Ovary (tissue), 9 donors: ENCODE measurements around the gene MTRF1. TPM values are rescaled to one million over a fixed set of nuclear protein-coding genes. Genes with fewer than 3 reads are reported as not detected.

Experiments
- DNase-seq, 5 donors: peaks; one replicate each; pipeline ENCODE4 v3.0.0-alpha.2; 2019 to 2020
- H3K27ac ChIP-seq, 2 donors: fragments of 200-600 bp; one replicate each; pipeline versions ENCODE4 v1.5.1 to v1.8.0; 2019 to 2022
- H3K27me3 ChIP-seq: fragments of 200-600 bp; one replicate; pipeline ENCODE4 v1.8.0; 2022
- H3K36me3 ChIP-seq: fragments of 200-600 bp; sonication (generic); one replicate; pipeline ENCODE4 v1.5.1; 2019
- H3K4me1 ChIP-seq: one replicate; pipeline ENCODE4 v1.8.1; 2013; ENCODE audit warnings: mild to moderate bottlenecking, moderate library complexity; ENCODE audit not compliant: insufficient read depth
- H3K4me3 ChIP-seq: fragments of 200-600 bp; sonication (generic); one replicate; pipeline ENCODE4 v1.5.1; 2017
- H3K9me3 ChIP-seq, 2 donors: fragments of 200-600 bp in 1 of 2; sonication (generic) in 1 of 2; one replicate each; pipeline versions ENCODE4 v1.5.1 to v1.8.1; 2013 to 2019; ENCODE audit warnings: mild to moderate bottlenecking in 1 of 2, moderate library complexity in 1 of 2
- EP300 ChIP-seq: sonication (generic); formaldehyde crosslinking; IDR thresholded peaks from one replicate; pipeline ENCODE4 v1.6.1; 2017; ENCODE audit warnings: antibody characterized with exemption
- POLR2A ChIP-seq: fragments of 450-650 bp; IDR thresholded peaks from one replicate; pipeline ENCODE4 v1.6.1; 2017; ENCODE audit warnings: antibody characterized with exemption, mild to moderate bottlenecking, moderate library complexity
- WGBS, 3 donors: extraction: QIAGEN DNeasy Blood & Tissue Kit in 1 of 3; methylation state at CpG; one replicate each; pipeline versions ENCODE4 v1.1.5 to v1.1.7; 2013 to 2017; 5-methylcytosine and 5-hydroxymethylcytosine counted together
- intact Hi-C, 4 donors: fragments of 100-400 bp; cut with DNase I; formaldehyde crosslinking; loops; one replicate each; pipeline versions ENCODE4 v1.11.0 to v1.15.1; 2022 to 2023
- polyA plus RNA-seq, 2 donors: library from polyadenylated mRNA; stranded (reverse); fragments of 200-250 nt in 1 of 2; fragments of 350-450 nt in 1 of 2; fragmentation: Illumina TruSeq in 1 of 2; extraction: RNeasy Lipid Tissue Mini Kit (QIAGEN cat#74804) in 1 of 2; gene quantifications; one replicate each; pipeline ENCODE4 v1.2.3, GENCODE V29; 2013 to 2014
- total RNA-seq, 7 donors: library from RNA; depleted of rRNA in 2 of 7; stranded (reverse); fragments of >200 nt in 2 of 7; fragmentation: NEBNext Ultra II Directional in 3 of 7; extraction: Animal tissue kit (Norgen Biotek cat#: 25700) in 3 of 7; gene quantifications; one replicate each; pipeline versions ENCODE4 v1.1.0 to v1.2.4, GENCODE V29; 2016 to 2023
- TF ChIP-seq, protein P1 (sequence below), 3 donors: fragments of 450-650 bp in 2 of 3; fragments of 200-600 bp in 1 of 3; IDR thresholded peaks; one replicate each; pipeline versions ENCODE4 v1.5.1 to v1.8.0; 2016 to 2022; ENCODE audit warnings: antibody characterized with exemption in 3 of 3, mild to moderate bottlenecking in 1 of 3
- donor health status: DM: no; HTN: no; CAD: no; lungs with moderate emphysema.
- donor health status: DM: no; HTN: no; CAD: no.
- donor health status: Bipolar disorder and iron deficiency.
- donor health status: DM: yes; HTN: yes; CAD: no.
- donor health status: DM: no; HTN: no; CAD: no.
- donor health status: DM: yes; HTN: yes; CAD: no.

Gene MTRF1
- total and polyA plus RNA-seq, 9 donors: 6.4 to 12.2 (median 8.4) TPM

DNA sequence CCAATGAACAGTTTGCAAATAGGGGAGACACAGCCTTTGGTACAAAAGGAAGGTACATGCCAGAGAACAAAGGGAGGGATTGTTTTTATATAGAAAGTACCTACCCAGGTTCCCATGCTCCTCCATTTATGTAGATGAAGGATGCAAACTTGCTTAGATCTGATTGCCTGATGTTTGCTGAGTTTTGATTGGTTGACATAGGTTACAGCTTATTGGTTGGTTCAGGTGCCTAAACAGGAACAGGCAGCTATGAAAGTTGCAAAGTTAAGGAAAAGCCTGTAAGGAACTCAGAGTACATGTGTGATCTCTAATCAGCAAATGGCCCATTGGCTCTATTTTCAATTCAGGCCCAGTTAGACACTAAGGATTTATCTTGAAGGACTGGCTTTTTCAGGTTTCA lies 41.2 kb upstream of the MTRF1 start:
- Histone ChIP-seq H3K27me3 (no peaks in the 10 kb centered on the region), H3K27ac (no peak overlapping the region), H3K9me3 (no peaks in the 10 kb centered on the region), H3K4me1 (no peaks in the 10 kb centered on the region), H3K36me3 (no peaks in the 10 kb centered on the region), H3K4me3 (no peak overlapping the region)
- no peak for DNase-seq
- intact Hi-C loops: no loop called here
- TF ChIP-seq POLR2A: no peak
- TF ChIP-seq, protein P1, sequence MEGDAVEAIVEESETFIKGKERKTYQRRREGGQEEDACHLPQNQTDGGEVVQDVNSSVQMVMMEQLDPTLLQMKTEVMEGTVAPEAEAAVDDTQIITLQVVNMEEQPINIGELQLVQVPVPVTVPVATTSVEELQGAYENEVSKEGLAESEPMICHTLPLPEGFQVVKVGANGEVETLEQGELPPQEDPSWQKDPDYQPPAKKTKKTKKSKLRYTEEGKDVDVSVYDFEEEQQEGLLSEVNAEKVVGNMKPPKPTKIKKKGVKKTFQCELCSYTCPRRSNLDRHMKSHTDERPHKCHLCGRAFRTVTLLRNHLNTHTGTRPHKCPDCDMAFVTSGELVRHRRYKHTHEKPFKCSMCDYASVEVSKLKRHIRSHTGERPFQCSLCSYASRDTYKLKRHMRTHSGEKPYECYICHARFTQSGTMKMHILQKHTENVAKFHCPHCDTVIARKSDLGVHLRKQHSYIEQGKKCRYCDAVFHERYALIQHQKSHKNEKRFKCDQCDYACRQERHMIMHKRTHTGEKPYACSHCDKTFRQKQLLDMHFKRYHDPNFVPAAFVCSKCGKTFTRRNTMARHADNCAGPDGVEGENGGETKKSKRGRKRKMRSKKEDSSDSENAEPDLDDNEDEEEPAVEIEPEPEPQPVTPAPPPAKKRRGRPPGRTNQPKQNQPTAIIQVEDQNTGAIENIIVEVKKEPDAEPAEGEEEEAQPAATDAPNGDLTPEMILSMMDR (IDR thresholded peaks at IDR 0.05): no peak
- TF ChIP-seq EP300: no peak

DNA sequence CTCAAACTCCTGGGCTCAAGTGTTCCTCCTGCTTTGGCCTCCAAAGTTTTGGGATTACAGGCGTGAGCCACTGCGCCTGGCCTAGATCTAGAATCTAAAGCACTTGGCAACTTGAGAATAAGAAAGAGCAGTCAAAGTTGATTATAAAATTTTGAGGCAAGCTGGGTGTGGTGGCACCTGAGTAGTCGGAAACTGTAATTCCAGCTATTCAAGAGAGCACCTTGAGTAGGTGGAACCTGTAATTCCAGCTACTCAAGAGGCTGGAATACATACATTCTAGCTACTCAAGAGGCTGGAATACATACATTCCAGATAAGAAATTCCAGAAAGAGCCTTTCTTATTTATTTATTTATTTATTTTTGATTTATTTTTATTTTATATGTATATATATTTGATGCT lies 39.4 kb upstream of the MTRF1 start:
- no peak for DNase-seq
- Histone ChIP-seq H3K9me3 (no peaks in the 10 kb centered on the region), H3K4me3 (no peak overlapping the region), H3K36me3 (no peaks in the 10 kb centered on the region), H3K4me1 (no peaks in the 10 kb centered on the region), H3K27me3 (no peaks in the 10 kb centered on the region), H3K27ac (no peak overlapping the region)
- intact Hi-C loops: no loop called here
- 95 to 99% (median 99%) methylated on average over 3 of the region's 3 CpGs for WGBS, 3 donors
- TF ChIP-seq, protein P1 (IDR thresholded peaks at IDR 0.05): no peak
- TF ChIP-seq EP300: no peak
- no peak for TF ChIP-seq POLR2A

DNA sequence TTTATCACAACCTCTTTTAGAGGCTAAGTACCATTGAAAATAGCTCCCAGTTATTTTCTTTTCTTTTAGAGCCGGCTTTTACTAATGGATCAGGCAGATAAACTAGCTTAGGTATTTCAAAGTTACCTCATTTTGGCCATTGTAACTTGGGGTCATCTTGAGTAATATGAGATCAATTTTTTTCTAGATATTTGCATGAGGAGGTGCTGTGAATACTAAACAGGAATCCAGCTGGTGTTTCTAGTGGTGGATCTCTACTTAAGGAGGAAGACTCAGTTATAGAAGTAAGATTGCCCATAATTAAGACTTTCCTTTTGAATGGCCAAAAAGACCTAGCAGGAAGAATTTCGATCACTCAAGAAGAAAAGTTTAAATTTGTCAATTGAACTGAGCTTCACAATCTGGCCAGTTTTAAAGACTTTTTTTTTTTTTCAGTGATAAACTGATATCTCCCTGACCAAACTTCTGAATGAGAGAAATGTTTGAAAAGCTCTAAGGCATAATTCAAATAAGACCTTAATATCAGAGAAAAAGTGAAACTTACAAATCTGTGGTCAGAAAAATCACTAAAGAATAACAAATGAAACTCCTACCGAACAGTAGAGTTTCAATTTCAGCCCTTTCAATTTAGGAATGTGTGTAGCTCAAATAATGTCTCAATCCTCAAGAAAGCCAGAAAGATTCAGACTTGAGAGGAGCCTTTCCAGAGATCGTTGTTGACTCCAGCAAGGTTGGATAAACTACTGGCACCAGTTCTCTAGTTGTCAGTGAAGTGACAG lies 36.1 kb upstream of the MTRF1 start:
- H3K4me1 ChIP-seq: no peaks in the 10 kb centered on the region
- TF ChIP-seq POLR2A: no peak
- no peak for TF ChIP-seq EP300
- TF ChIP-seq, protein P1 (IDR thresholded peaks at IDR 0.05): no peak
- no peaks in the 10 kb centered on the region for H3K27me3 ChIP-seq
- no peak overlapping the region for H3K4me3 ChIP-seq
- H3K9me3 ChIP-seq: no peaks in the 10 kb centered on the region
- WGBS, 3 donors: 89 to 92% (median 90%) methylated on average over 4 of the region's 4 CpGs
- no peak overlapping the region for H3K27ac ChIP-seq
- DNase-seq: no peak
- intact Hi-C loops: no loop called here
- no peaks in the 10 kb centered on the region for H3K36me3 ChIP-seq

DNA sequence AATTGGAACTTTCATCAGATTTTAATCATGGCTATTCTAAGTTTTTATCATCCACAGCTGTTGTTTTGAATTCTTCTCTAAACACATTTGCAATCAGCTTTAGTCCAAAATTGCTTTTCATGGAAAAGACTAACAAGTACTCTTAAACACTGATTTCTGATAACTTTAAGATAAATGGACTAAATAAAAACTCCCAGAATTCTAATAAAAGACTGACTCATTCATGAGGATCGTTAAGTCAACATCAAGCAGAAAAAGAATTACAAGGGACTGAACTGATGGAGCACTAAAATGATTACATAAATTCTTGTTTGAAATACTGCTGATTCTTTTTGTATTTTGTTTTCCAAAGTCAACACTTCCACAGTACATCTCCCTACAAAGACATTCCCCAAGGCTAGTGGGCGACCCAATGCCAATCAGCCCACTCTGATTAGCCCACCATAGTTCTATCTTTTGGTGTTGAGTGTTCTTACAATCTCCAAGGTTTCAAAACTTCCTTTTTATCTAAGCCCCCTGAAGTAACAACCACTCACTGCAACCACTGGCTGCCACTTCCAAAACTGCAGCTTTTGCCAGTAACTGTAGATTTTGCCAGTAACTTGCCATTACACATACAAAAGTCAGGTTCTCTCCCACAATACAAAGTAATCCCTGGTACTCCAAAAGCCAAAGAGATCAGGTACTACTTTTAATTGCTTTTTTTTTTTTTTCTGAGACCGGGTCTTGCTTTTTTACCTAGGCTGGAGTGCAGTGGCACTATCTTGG lies 33.7 kb upstream of the MTRF1 start:
- no peaks in the 10 kb centered on the region for H3K4me1 ChIP-seq
- no peaks in the 10 kb centered on the region for H3K36me3 ChIP-seq
- H3K9me3 ChIP-seq: no peaks in the 10 kb centered on the region
- H3K4me3 ChIP-seq: no peak overlapping the region
- no peaks in the 10 kb centered on the region for H3K27me3 ChIP-seq
- H3K27ac ChIP-seq: no peak overlapping the region
- no peak for DNase-seq
- WGBS, 3 donors: 53 to 69% (median 60%) methylated on average over 3 of the region's 3 CpGs
- intact Hi-C loops: no loop called here
- no peak for TF ChIP-seq EP300
- TF ChIP-seq, protein P1 (IDR thresholded peaks at IDR 0.05): no peak
- TF ChIP-seq POLR2A: no peak
